Neuronal stem cell (in vitro differentiated cells): Measurements from ENCODE around the gene CERK.

Source experiments
- DNase-seq: peaks from one replicate; pipeline ENCODE4 v3.0.0-alpha.2; 2013; ENCODE audit warnings: low spot score
- H2AFZ ChIP-seq: one replicate; pipeline ENCODE4 v1.6.1; 2013; ENCODE audit warnings: mild to moderate bottlenecking, low read length, inconsistent platforms
- H2AK5ac ChIP-seq: 2 replicates; pipeline ENCODE4 v1.6.1; 2013; ENCODE audit warnings: low read depth, mild to moderate bottlenecking, inconsistent platforms, low read length, moderate library complexity, mixed read lengths
- H2BK120ac ChIP-seq: 2 replicates; pipeline ENCODE4 v1.6.1; 2013; ENCODE audit warnings: low read depth, mild to moderate bottlenecking, inconsistent platforms, low read length, moderate library complexity, mixed read lengths
- H2BK12ac ChIP-seq: one replicate; pipeline ENCODE4 v1.6.1; 2013; ENCODE audit warnings: low read length, inconsistent platforms
- H2BK15ac ChIP-seq: 2 replicates; pipeline ENCODE4 v1.6.1; 2013; ENCODE audit warnings: mild to moderate bottlenecking, low read length, inconsistent platforms, mixed read lengths
- H2BK5ac ChIP-seq: one replicate; pipeline ENCODE4 v1.6.1; 2013; ENCODE audit warnings: inconsistent platforms, mild to moderate bottlenecking, low read length, moderate library complexity
- H3K14ac ChIP-seq: one replicate; pipeline ENCODE4 v1.6.1; 2013; ENCODE audit warnings: low read length, inconsistent platforms
- H3K18ac ChIP-seq: 2 replicates; pipeline ENCODE4 v1.6.1; 2013; ENCODE audit warnings: low read length, inconsistent platforms
- H3K23ac ChIP-seq: 2 replicates; pipeline ENCODE4 v1.6.1; 2013; ENCODE audit warnings: low read depth, mild to moderate bottlenecking, mixed read lengths, low read length, inconsistent platforms; ENCODE audit not compliant: poor library complexity
- H3K27ac ChIP-seq: replicated peaks from 3 replicates; pipeline ENCODE4 v1.5.1; 2013; ENCODE audit warnings: low read length, inconsistent platforms
- H3K27me3 ChIP-seq, 3 experiments: 2 replicates each; pipeline ENCODE4 v1.6.1; 2013; ENCODE audit warnings: low read length in 3 of 3, mild to moderate bottlenecking in 2 of 3, inconsistent platforms in 1 of 3, low read depth in 1 of 3, mixed read lengths in 1 of 3, moderate library complexity in 1 of 3; ENCODE audit not compliant: control insufficient read depth in 3 of 3, insufficient read depth in 3 of 3
- H3K36me3 ChIP-seq, 2 donors: replicated peaks in 1 of 2; 2 replicates each; pipeline ENCODE4 v1.6.1; 2013; ENCODE audit warnings: low read length in 2 of 2; ENCODE audit not compliant: control insufficient read depth in 2 of 2, insufficient read depth in 2 of 2
- H3K4ac ChIP-seq: 2 replicates; pipeline ENCODE4 v1.6.1; 2013; ENCODE audit warnings: inconsistent platforms, mild to moderate bottlenecking, low read length, moderate library complexity
- H3K4me1 ChIP-seq, 2 donors: 1 replicate in 1 of 2; 2 replicates in 1 of 2; pipeline ENCODE4 v1.6.1; 2013; ENCODE audit warnings: low read length in 2 of 2, low read depth in 1 of 2; ENCODE audit not compliant: control insufficient read depth in 2 of 2, insufficient read depth in 1 of 2
- H3K4me2 ChIP-seq: one replicate; pipeline ENCODE4 v1.6.1; 2013; ENCODE audit warnings: mild to moderate bottlenecking, low read length, inconsistent platforms; ENCODE audit not compliant: insufficient read depth, poor library complexity, severe bottlenecking
- H3K4me3 ChIP-seq, 2 donors: 2 replicates each; pipeline ENCODE4 v1.5.1; 2013; ENCODE audit warnings: low read length in 2 of 2, mild to moderate bottlenecking in 2 of 2, inconsistent platforms in 1 of 2, moderate library complexity in 1 of 2
- H3K79me1 ChIP-seq: one replicate; pipeline ENCODE4 v1.6.1; 2013; ENCODE audit warnings: low read depth, mild to moderate bottlenecking, inconsistent platforms, low read length, moderate library complexity
- H3K9ac ChIP-seq: one replicate; pipeline ENCODE4 v1.6.1; 2013; ENCODE audit warnings: mild to moderate bottlenecking, low read depth, low read length, inconsistent platforms; ENCODE audit not compliant: poor library complexity
- H3K9me3 ChIP-seq, 2 donors: replicated peaks in 1 of 2; 2 replicates each; pipeline versions ENCODE3 to v1.6.1; 2013; ENCODE audit warnings: low read length in 2 of 2, mild to moderate bottlenecking in 2 of 2, inconsistent platforms in 1 of 2, low read depth in 1 of 2, mixed read lengths in 1 of 2, moderate library complexity in 1 of 2; ENCODE audit not compliant: control insufficient read depth in 2 of 2, insufficient read depth in 1 of 2
- H4K8ac ChIP-seq: one replicate; pipeline ENCODE4 v1.6.1; 2013; ENCODE audit warnings: low read depth, mild to moderate bottlenecking, inconsistent platforms, low read length, moderate library complexity
- H4K91ac ChIP-seq: one replicate; pipeline ENCODE4 v1.6.1; 2013; ENCODE audit warnings: low read length, low read depth, mild to moderate bottlenecking, inconsistent platforms; ENCODE audit not compliant: poor library complexity
- WGBS, 2 donors: extraction: QIAGEN DNeasy Blood & Tissue Kit; methylation state at CpG; one replicate each; pipeline ENCODE4 v1.1.7; 2013; ENCODE audit warnings: missing lambda C conversion rate in 2 of 2, mixed read lengths in 1 of 2; ENCODE audit not compliant: insufficient read length in 2 of 2, insufficient replicate concordance in 1 of 2; ENCODE audit errors: extremely low coverage in 2 of 2; 5-methylcytosine and 5-hydroxymethylcytosine counted together

CERK gene

GRCh38 chr22:46675938-46676337 lies 62.1 kb downstream of the CERK start:
- Histone ChIP-seq H3K36me3 (peaks cover under 1 to 12% of the 10 kb centered on the region in 2 donors), H3K27ac (no peak overlapping the region), H2BK15ac (no peak overlapping the region), H3K9me3 (no peaks in the 10 kb centered on the region), H3K4me2 (no peak overlapping the region), H4K8ac (no peak overlapping the region), H3K4ac (no peak overlapping the region), H3K23ac (no peak overlapping the region), H2BK12ac (no peak overlapping the region), H2AFZ (no peak overlapping the region), H2BK120ac (no peak overlapping the region), H3K9ac (no peak overlapping the region), H3K4me1 (no peaks in the 10 kb centered on the region), H3K27me3 (no peaks in the 10 kb centered on the region), H3K14ac (peak overlapping the region; percentile 2), H3K79me1 (peaks cover 2% of the 10 kb centered on the region), H2AK5ac (no peak overlapping the region), H2BK5ac (no peak overlapping the region), H4K91ac (no peak overlapping the region), H3K4me3 (no peak overlapping the region), H3K18ac (peak overlapping the region; percentile 48)
- no CpG with 5 or more reads among the region's 16 CpGs for WGBS, 2 donors
- no peak for DNase-seq

- no peak for DNase-seq
- Histone ChIP-seq H4K8ac (peak overlapping the region; percentile 43), H3K27ac (no peak overlapping the region), H3K79me1 (peaks cover 3% of the 10 kb centered on the region), H3K14ac (no peak overlapping the region), H3K9me3 (no peaks in the 10 kb centered on the region), H3K23ac (no peak overlapping the region), H3K4me1 (peaks cover 0 to under 1% of the 10 kb centered on the region in 2 donors), H3K36me3 (peaks cover 2 to 12% of the 10 kb centered on the region in 2 donors), H2AK5ac (no peak overlapping the region), H3K4me3 (no peak overlapping the region), H3K4ac (no peak overlapping the region), H3K27me3 (no peaks in the 10 kb centered on the region), H4K91ac (no peak overlapping the region), H3K9ac (no peak overlapping the region), H2BK5ac (no peak overlapping the region), H2BK12ac (no peak overlapping the region), H2AFZ (no peak overlapping the region), H2BK15ac (no peak overlapping the region), H2BK120ac (no peak overlapping the region), H3K18ac (peak overlapping the region; percentile 48), H3K4me2 (no peak overlapping the region)
- no CpG with 5 or more reads among the region's 13 CpGs for WGBS, 2 donors
Measured at GRCh38 chr22:46675479-46675878, 62.6 kb downstream of the CERK start.

GRCh38 chr22:46674906-46675305 lies 63.1 kb downstream of the CERK start:
- Histone ChIP-seq H3K36me3 (peaks cover 2 to 12% of the 10 kb centered on the region in 2 donors), H3K27ac (no peak overlapping the region), H2BK5ac (no peak overlapping the region), H2AFZ (no peak overlapping the region), H2BK12ac (no peak overlapping the region), H3K23ac (peak overlapping the region; percentile 10), H3K79me1 (peaks cover 3% of the 10 kb centered on the region), H2BK15ac (no peak overlapping the region), H3K27me3 (no peaks in the 10 kb centered on the region), H3K9me3 (no peaks in the 10 kb centered on the region), H3K14ac (no peak overlapping the region), H2AK5ac (no peak overlapping the region), H4K91ac (no peak overlapping the region), H3K9ac (no peak overlapping the region), H3K4ac (no peak overlapping the region), H2BK120ac (no peak overlapping the region), H3K4me1 (peaks cover 0 to 6% of the 10 kb centered on the region in 2 donors), H4K8ac (no peak overlapping the region), H3K4me3 (no peak overlapping the region), H3K18ac (no peak overlapping the region), H3K4me2 (no peak overlapping the region)
- no CpG with 5 or more reads among the region's 11 CpGs for WGBS, 2 donors
- no peak for DNase-seq

- Histone ChIP-seq H2BK120ac (no peak overlapping the region), H4K91ac (no peak overlapping the region), H3K18ac (no peak overlapping the region), H2AK5ac (no peak overlapping the region), H3K14ac (no peak overlapping the region), H3K4me2 (no peak overlapping the region), H2BK15ac (no peak overlapping the region), H3K27me3 (no peaks in the 10 kb centered on the region), H3K79me1 (peaks cover 3% of the 10 kb centered on the region), H3K4ac (no peak overlapping the region), H3K36me3 (peaks cover 2 to 12% of the 10 kb centered on the region in 2 donors), H2BK12ac (no peak overlapping the region), H3K27ac (no peak overlapping the region), H4K8ac (no peak overlapping the region), H3K4me1 (peaks cover 0 to 8% of the 10 kb centered on the region in 2 donors), H2AFZ (no peak overlapping the region), H3K23ac (no peak overlapping the region), H2BK5ac (no peak overlapping the region), H3K9me3 (no peaks in the 10 kb centered on the region), H3K4me3 (no peak overlapping the region), H3K9ac (no peak overlapping the region)
- DNase-seq = no peak
- WGBS, 2 donors = no CpG with 5 or more reads among the region's 19 CpGs
Measured at GRCh38 chr22:46674367-46674781, 63.7 kb downstream of the CERK start.
